SHP77 (cell line): Measurements from ENCODE around the gene TMPRSS11D.

Source experiments
- DNase-seq, 2 experiments: peaks; one replicate each; lab custom pipeline; 2025; lab: John Stamatoyannopoulos, UW

The TMPRSS11D gene

DNA sequence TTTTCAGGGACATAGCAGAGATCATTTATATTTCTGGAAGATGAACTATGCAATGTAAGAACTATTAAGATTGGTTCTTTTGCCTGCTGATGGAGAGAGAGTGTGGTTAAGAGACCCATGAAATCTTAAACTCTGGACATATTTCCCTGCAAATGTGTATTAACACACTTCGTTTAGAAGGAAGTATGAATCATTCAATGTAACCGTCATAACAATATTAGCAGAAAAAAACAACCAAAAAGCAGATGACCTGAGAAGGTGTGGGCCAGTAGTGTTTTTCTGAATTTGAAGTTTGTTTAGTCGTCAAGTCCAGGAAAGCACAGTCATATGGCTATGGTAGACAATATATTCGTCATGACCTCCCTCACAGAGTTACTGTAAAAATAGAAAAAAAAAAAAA, 2.5 kb upstream of the TMPRSS11D start:
- no peak for DNase-seq

DNA sequence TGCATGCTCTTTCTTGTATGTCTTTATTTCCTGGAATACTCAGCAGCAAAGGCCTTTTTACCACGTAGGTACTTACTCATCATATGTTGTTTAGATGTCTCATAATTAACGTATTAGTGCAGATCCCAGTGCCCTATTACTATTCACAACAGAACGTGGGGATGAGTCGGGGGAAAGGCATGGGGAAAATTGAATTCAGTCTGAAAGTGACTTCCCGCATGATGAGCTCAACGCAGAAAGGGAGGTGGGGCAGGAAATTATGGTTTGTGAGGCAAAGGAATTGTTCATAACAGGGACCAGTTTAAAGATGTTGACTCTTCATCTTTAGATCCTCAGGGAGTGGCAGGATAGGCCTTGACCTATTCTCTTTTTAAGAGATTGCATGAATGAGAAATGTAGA, 2.0 kb upstream of the TMPRSS11D start:
- DNase-seq, result no peak

DNA sequence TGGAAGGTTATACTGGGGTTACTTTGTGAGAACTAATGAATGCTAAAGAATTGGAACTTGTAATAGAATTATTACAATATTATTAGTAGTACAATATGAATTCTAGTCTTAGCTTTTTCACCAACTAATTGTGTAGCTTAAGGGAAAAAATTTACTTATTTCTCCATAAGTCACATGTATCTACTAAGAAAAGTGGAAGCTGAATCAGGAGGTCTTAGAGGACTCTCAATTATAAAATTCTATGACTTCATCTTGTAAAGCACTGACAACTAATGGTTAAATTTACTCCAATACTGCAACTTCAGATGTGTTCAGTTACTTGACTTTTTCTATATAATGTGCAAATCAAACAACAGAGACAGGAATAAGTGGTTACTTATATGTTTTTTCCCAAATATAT, 899 bp upstream of the TMPRSS11D start:
- no peak for DNase-seq

DNA sequence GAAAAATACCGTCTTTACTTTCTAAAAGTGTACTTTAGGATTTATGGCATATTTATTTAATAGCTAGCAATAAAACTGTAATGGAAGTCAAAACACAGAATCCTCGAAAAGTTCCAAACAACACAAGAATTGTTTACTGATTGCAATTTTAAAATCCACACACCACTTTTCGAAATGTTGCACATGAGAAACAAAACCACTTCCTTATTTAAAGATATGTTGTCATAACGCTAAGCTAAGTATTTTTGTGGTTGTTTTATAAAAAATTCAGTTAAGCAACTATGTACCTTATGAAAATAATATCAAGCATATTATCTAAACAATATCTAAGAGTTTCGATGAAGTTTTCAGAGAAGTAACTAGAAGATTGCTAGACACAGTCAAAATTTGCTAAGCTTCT, 344 bp downstream of the TMPRSS11D start:
- no peak for DNase-seq

DNA sequence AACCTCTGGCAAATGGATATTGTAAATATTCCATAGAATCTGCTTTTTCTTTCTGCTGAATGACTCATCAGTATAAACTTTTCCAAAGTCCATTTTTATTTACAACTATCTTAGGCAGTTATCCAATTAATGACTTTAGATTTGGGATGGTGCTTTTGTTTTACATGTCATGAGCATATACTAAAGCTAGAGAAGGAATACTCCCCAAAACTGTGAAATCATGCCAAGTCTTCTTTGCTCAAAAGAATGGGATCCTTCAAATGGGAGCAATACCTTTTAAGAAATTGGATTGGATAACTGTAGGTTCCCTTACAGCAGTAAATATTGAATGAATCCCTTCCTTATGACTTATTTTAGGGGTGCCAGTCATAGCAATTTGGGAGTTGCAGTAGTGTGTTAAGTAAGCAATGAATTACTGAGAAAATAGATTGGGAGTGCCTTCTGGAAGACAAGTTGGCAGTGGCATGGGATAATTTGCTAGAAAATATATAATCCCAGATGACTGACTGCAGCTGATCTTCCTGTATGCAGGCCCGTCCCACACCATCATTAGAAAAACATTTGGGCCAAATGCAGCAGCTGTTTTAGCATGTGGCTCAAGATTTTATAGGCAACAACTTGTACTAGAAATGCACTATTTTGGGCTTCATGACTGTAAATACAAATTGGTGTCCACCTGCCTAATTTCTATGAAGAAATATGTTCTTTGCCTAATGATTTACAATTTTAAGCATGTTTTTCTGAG, 2.8 kb downstream of the TMPRSS11D start:
- no peak for DNase-seq

DNA sequence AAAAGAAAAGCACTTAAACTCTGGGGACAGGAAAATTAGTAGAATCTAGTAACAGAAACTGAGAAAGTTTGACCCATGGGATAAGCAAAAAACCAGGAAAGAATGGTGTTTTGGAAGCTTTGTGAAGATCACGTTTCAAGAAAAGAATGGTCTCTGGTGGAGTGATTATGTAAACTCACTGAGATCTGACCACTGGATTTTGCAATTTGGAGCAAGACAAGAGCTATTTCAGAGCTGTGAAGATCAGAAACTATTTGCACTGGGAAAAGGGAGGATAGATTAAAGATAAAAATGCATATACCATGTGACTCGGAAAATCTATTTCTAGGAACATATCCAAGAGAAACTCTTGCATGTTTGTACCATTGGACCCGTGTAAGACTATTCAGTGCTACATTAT, 4.3 kb downstream of the TMPRSS11D start:
- no peak for DNase-seq

DNA sequence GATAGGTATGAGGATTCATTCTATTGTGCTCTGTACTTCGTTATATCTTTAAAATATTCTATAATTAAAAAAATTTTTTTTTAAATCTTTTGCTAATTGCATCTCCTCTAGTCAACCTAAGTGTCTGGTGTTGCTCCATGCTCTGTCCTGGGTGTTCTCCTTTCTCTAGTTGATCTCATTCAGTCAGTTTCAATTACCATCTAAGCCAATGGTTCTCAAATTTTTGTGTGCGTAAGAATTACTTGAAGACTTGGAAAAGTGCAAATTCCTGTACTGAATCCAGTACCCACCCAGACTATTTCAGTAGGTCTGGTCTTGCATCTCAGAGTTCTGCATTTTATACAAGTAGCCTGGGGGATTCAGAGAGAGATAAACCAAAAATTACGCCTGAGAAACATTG, 6.7 kb downstream of the TMPRSS11D start:
- DNase-seq, result no peak

DNA sequence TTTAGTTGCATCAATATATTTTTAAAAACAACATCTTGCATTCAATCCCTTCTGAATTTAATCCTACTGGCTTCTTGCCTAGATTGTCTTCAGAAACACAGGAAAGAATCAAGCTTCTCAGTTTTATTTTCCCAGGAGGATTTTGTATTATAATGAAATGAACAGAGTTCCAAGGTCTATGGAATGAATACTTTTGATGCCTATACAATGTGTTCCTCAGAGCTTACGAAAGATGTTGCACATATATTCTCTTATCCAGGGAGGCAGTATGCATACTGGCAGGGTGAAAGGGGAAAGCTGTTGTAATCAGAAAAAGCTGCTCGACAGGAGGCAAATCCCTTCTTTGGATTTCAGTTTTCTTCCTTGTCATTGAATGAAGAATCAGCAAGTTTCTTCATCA, 8.8 kb downstream of the TMPRSS11D start:
- DNase-seq, result no peak

DNA sequence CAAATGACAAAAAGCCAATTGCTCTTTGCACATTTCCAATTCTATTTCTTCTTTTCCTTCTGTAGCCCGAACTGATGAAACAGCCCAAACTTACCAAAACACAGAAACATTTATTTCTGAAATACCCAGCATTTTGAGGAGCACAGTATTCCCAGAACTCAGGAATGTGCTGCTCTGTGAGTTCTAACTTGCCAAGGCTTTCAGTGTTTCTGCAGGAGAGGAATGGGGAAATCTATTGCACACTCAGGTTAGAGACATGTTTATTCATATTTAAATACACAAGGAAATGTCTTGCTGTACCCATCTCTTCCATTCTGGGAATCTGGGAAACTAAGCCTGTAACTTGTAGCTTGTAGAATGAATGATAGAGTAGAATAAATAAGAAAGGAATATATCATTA, 10.7 kb downstream of the TMPRSS11D start:
- DNase-seq, result no peak

DNA sequence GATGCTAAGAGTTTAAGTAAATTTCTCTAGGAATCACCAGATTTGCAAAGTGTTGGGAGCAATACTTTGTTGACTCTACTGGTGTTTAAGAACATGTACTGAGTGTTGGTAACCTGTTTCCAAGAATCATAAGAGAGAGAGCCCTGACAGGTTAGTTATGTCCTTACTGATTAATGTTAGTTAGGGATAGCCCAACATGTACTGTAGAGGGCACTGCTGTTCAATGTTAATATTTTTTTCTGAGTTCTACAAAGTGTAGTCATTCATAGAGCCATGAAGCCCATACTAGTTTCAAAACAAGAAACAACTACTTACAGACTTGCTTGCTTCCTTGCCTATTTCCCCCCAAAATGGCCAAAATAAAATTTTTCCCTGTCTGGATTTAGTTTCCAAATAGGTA, 11.9 kb downstream of the TMPRSS11D start:
- peak in 1 of 2 experiments; percentile 3 for DNase-seq

DNA sequence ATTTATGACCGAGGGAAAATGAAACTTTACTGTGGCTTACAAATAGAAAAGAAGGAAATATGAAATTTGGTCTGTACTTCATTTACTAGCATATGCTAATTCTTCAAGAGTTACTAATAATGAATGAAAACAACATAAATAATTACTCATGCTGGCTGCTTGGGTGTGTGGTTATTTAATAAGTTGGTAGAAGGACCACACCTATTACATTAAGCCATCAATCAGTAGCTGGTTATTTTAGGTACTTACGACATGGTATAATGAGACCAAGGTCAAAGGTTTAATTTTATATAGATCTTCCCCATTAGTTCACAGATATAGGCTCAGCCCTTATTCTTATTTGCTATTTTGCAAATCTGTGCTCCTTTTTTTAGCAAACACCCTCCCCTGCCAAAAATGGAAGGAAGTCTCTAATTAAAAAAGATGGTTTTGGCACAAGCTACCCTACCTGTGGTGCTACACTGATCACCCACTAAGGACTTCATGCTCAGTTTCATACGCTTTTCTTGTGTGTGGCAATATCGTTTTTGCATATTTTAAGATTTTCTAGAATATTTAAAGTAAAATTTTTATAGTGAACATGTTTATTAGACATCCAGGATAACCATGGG, 14.1 kb downstream of the TMPRSS11D start:
- DNase-seq, result no peak

DNA sequence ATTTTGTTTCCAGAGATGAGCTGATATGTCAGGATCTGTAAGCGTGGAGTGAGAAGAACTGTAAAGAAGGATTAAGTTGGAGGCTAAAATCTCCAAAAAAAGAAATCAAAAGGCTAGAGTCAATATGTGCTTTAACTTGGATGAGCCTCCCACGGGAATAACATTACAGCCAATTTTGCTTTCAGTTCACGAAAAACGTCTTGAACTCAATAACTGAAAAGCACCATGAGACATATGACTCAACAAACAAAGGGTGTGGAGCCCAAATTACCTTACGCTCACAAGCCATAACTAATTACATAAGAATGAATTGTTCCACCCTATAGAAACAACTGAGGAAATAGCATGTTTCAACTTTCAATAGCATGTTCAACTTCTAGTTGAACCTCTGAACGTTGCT, 22.3 kb downstream of the TMPRSS11D start:
- DNase-seq, result no peak

DNA sequence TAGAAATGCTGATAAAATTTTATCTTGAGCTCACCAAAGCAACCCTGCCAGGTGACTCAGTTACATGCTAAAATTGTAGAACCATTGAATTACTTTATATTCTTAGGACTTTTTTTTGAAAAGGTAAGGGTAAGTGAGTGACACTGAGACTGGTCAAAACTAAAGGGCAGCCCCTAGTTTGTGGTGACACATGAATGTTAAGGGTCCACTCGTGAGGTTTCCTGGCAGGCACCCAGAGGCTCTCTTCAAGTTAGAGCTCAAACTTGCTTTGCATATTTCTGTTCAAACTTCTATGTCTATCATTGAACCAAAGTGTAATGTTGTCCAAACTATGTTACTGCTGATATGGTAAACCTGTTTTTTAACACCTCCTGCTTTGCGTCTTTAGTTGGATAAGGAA, 30.5 kb downstream of the TMPRSS11D start:
- DNase-seq, result no peak

DNA sequence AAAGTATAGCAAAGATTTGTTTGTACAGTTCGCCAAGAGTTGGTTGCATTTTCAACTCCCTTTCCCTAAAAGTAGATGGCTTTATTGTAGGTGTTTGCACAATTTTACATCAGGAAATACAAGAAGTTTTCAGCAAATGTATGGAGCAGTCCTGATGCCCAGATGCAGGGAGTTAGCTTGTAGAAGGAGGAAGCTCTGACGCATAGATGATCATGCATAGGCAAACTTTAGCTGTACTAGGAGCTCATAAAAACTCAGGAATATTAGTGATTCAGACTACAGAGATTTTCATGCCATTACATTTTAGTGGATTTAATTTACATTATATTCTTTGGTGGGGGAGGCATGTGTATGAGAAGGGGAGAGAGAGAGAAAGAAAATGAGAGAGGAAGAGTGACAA, 62.9 kb downstream of the TMPRSS11D start:
- no peak for DNase-seq

DNA sequence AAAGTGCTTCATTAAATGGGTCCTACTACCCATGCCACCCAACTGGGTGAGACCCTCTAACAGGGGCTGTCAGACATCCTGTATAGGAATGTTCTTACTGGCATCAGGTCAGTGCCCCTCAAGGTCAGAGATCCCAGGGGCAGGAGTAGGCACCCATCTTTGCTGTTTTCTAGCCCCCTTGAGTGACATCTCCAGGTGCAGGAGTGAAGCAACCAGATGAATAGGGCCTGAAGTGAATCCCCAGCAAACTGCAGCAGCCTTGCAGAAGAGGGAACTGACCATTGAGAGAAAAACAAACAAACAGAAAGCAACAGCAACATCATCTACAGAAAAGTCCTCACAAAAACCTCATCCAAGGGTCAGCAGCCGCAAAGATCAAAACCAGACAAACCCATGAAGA, 73.8 kb downstream of the TMPRSS11D start:
- no peak for DNase-seq

DNA sequence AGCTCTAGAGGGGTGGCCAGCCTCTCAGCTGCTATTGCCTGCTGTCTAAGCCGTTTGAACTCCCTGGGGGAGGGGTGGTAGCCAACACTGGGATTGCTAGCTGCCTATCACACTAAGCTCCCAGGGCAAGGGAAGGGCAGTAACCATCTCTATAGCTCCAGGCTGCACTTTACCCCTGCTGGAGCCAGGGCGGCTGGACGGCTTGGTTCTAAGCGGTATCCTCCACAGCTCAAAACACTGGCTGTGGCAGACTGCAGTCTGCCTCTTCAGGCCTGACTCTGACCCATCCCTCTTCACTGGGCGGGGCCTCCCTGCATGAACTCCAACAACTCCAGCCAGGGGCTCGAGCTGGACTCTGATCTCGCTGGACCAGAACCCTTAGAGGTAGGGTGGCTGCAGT, 74.3 kb downstream of the TMPRSS11D start:
- DNase-seq, result no peak

DNA sequence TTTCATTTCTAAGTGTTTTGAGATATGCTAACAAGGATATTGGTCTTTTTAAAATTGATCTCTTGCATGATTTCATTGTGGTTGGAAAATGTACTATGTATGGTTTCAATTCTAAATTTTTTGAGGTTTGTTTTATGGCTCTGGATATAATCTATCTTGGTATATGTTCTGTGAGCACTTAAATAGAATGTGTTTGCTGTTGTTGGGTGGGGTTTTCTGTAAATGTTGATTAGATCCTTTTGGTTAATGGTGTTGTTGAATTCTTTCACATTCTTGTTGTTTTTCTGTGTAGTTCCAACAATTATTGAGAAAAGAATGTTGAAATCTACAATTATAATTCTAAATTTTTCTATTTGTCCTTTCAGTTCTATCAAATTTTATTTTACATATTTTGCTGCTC, 87.0 kb downstream of the TMPRSS11D start:
- DNase-seq, result no peak

DNA sequence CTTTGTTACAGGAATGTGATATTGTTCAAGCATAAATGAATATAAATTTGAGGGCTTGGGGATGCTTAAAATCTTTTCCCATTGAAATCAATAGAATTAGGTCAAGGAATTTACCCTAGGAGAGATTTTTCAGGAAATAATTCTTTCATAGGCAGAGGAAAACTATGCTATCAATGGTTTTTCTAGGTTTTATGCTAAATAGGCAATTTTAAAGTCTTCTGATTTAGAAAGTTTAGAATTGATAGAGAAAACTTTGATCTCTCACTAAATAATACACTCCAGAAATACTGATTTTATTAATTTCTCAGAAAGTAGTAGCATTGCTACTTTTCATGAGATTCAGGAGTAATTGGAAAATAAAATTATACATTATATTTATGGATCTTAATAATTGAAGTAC, 93.1 kb downstream of the TMPRSS11D start:
- DNase-seq, result no peak

DNA sequence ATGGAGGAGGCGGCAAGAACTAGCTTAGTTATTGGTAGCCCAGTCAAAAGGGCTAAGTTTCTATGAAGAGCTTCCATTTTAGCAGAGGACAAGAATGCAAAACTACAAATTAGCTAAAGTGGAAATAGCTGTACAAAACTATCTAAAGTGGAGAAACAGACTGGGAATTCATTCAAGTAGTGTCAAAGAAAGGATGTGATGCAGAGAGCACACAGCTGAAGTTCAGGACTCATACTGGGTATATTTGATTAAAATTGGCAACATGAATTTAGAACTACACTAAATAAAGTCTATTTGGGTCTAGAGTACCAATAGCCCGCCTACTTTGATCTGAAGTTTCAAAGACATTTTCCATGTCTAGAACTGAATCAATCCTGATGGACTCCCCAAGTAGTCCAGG, 96.5 kb downstream of the TMPRSS11D start:
- DNase-seq, result no peak

DNA sequence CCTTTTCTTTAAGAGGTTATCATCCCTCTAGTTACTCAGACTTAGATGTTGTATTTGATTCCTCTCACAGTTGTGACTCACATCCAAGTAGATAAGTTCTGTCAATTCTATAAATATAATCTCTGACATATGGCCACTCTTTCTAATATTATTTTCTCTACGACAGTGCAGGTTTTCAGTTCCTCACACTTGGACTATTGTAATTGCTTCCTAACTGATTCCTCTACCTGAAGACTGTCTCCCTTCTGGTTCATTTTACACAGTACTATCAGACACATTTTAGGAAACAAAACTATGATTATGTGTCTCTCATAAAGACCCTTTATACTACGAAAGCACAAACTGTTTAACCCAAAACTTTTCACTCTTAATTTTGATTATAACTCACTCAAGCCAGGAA, 98.3 kb downstream of the TMPRSS11D start:
- no peak for DNase-seq

DNA sequence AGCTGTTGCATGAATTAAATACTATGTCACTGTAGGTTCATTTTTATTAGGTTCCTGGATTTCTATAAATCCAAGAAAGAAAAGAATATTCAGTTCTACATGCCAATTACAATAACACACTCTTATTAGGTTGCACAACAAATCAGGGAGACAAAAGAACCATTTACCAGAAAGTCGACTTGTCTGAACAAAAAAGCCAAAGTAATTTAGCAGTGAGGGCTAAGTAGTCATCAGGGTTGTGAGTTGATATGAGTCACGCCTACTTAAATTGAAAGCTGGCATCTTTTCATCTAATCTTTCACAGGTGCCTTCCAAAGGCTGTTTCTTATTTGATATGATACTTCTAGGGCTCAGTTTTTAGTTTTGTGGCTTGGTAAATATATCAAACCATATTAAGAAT, 104.2 kb downstream of the TMPRSS11D start:
- DNase-seq, result no peak

DNA sequence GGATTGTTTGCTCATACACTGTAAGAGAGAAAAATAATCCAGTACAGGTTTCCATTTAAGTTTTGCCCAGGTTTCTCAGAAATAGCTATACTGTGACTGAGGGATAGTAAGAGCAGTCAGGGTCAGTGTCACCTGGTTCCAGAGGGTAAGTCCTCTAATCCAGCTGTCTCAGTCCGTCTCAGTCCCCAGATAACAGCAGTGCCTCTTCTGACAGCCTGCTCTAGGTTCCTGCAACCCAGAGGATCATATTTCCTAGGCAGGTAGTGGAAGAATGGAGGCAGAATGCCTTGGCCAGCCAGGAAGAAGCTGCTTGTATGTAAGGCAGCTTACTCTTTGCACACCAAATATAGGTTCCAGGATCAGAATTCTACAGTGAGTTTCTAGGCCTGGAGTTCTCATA, 107.1 kb downstream of the TMPRSS11D start:
- no peak for DNase-seq
